Right cardiac atrium (tissue), 5 donors: ENCODE measurements around the gene PPP2R5C. TPM values are rescaled to one million over a fixed set of nuclear protein-coding genes. Genes with fewer than 3 reads are reported as not detected.

ENCODE experiments used
- ATAC-seq, 2 donors: fragments of 200-7000 bp; cut with Tn5 transposase; one replicate each; pipeline versions ENCODE4 v1.8.0 to v1.9.1; 2020; ENCODE audit warnings: moderate library complexity in 2 of 2, mild to moderate bottlenecking in 1 of 2
- DNase-seq, 3 donors: peaks; one replicate each; pipeline ENCODE4 v3.0.0-alpha.2; 2020
- H3K27ac ChIP-seq: one replicate; pipeline ENCODE4 v1.5.1; 2013; ENCODE audit warnings: mild to moderate bottlenecking, low read length, control low read depth, moderate library complexity
- H3K27me3 ChIP-seq: one replicate; pipeline ENCODE4 v1.6.1; 2013; ENCODE audit not compliant: control insufficient read depth, insufficient read depth
- H3K4me1 ChIP-seq: one replicate; pipeline ENCODE4 v1.6.1; 2013; ENCODE audit warnings: low read length; ENCODE audit not compliant: control insufficient read depth, insufficient read depth
- H3K4me3 ChIP-seq: one replicate; pipeline ENCODE4 v1.5.1; 2013; ENCODE audit warnings: low read length, control low read depth
- H3K9me3 ChIP-seq: one replicate; pipeline ENCODE4 v1.6.1; 2013; ENCODE audit warnings: low read length; ENCODE audit not compliant: control insufficient read depth
- WGBS: extraction: QIAGEN DNeasy Blood & Tissue Kit; methylation state at CpG from one replicate; pipeline ENCODE4 v1.1.7; 2013; 5-methylcytosine and 5-hydroxymethylcytosine counted together
- intact Hi-C, 4 donors: fragments of 100-400 bp; cut with DNase I; formaldehyde crosslinking; loops; one replicate each; pipeline versions ENCODE4 v1.11.0 to v1.14.0; 2022 to 2023
- polyA plus RNA-seq: library from polyadenylated mRNA; stranded (reverse); fragments of 200-250 nt; gene quantifications from one replicate; pipeline ENCODE4 v1.2.3, GENCODE V29; 2013
- total RNA-seq, 4 donors: library from RNA; stranded (reverse); fragmentation: NEBNext Ultra II Directional; extraction: Animal tissue kit (Norgen Biotek cat#: 25700); gene quantifications; one replicate each; pipeline ENCODE4 v1.2.1, GENCODE V29; 2021
- donor health status: healthy with polysubstance abuse.
- donor health status: DM: no; HTN: yes; CAD: no.
- donor health status: DM: no; HTN: no; CAD: no.
- donor health status: DM: no; HTN: yes; CAD: no; lungs with severe emphysema.
- donor health status: DM: yes; HTN: yes; CAD: no.

PPP2R5C gene
- total and polyA plus RNA-seq, 5 donors, result 100.0 to 158 (median 144) TPM

- Histone ChIP-seq H3K4me3 (no peak overlapping the region), H3K27ac (no peak overlapping the region), H3K27me3 (no peaks in the 10 kb centered on the region), H3K4me1 (peaks cover 1% of the 10 kb centered on the region), H3K9me3 (no peaks in the 10 kb centered on the region)
- 47% methylated on average over 19 of the region's 19 CpGs for WGBS
- DNase-seq, result peak; percentile 61 to 77 (median 71)
- peak; percentile 54 to 66 for ATAC-seq
- intact Hi-C loops, result no loop called here
These were observed 82.7 kb downstream of the PPP2R5C start for GRCh38 chr14:101844219-101844618.

GRCh38 chr14:101844751-101845150 is 83.2 kb downstream of the PPP2R5C start:
- H3K9me3 ChIP-seq, result no peaks in the 10 kb centered on the region
- peaks cover 3% of the 10 kb centered on the region for H3K4me1 ChIP-seq
- ATAC-seq (no peak), DNase-seq (no peak)
- H3K4me3 ChIP-seq, result no peak overlapping the region
- H3K27ac ChIP-seq, result no peak overlapping the region
- no peaks in the 10 kb centered on the region for H3K27me3 ChIP-seq
- intact Hi-C loops, result no loop called here
- WGBS, result 82% methylated on average over 3 of the region's 3 CpGs

GRCh38 chr14:101845496-101845895 is 84.0 kb downstream of the PPP2R5C start:
- no peaks in the 10 kb centered on the region for H3K27me3 ChIP-seq
- ATAC-seq (no peak), DNase-seq (no peak)
- no peak overlapping the region for H3K4me3 ChIP-seq
- H3K27ac ChIP-seq, result no peak overlapping the region
- peaks cover 5% of the 10 kb centered on the region for H3K4me1 ChIP-seq
- no peaks in the 10 kb centered on the region for H3K9me3 ChIP-seq
- intact Hi-C loops, result no loop called here
- 69% methylated on average over 2 of the region's 2 CpGs for WGBS

- intact Hi-C loops, result no loop called here
- Histone ChIP-seq H3K4me1 (peaks cover 6% of the 10 kb centered on the region), H3K4me3 (no peak overlapping the region), H3K9me3 (no peaks in the 10 kb centered on the region), H3K27me3 (no peaks in the 10 kb centered on the region), H3K27ac (no peak overlapping the region)
- ATAC-seq (no peak), DNase-seq (no peak)
- 73% methylated on average over 10 of the region's 10 CpGs for WGBS
These were observed 84.4 kb downstream of the PPP2R5C start for GRCh38 chr14:101845896-101846295.

GRCh38 chr14:101849125-101849524 is 87.6 kb downstream of the PPP2R5C start:
- DNase-seq, result peak in 2 of 3 donors; percentile 66 to 72
- WGBS, result 51% methylated on average over 10 of the region's 10 CpGs
- intact Hi-C loops, result no loop called here
- no peak overlapping the region for H3K27ac ChIP-seq
- peak; percentile 73 to 81 for ATAC-seq
- no peaks in the 10 kb centered on the region for H3K9me3 ChIP-seq
- H3K4me1 ChIP-seq, result peaks cover 10% of the 10 kb centered on the region
- H3K27me3 ChIP-seq, result no peaks in the 10 kb centered on the region
- no peak overlapping the region for H3K4me3 ChIP-seq

GRCh38 chr14:101849640-101850039 is 88.1 kb downstream of the PPP2R5C start:
- intact Hi-C loops, result no loop called here
- no peaks in the 10 kb centered on the region for H3K9me3 ChIP-seq
- DNase-seq (no peak), ATAC-seq (peak; percentile 33 to 47)
- no peak overlapping the region for H3K27ac ChIP-seq
- no peak overlapping the region for H3K4me3 ChIP-seq
- 37% methylated on average over 3 of the region's 3 CpGs for WGBS
- H3K27me3 ChIP-seq, result no peaks in the 10 kb centered on the region
- H3K4me1 ChIP-seq, result peaks cover 10% of the 10 kb centered on the region

- Histone ChIP-seq H3K27ac (no peak overlapping the region), H3K27me3 (no peaks in the 10 kb centered on the region), H3K4me3 (no peak overlapping the region), H3K4me1 (peaks cover 13% of the 10 kb centered on the region), H3K9me3 (no peaks in the 10 kb centered on the region)
- intact Hi-C loops, result no loop called here
- WGBS, result 87% methylated on average over 3 of the region's 3 CpGs
- DNase-seq (no peak), ATAC-seq (no peak)
These were observed 89.7 kb downstream of the PPP2R5C start for GRCh38 chr14:101851183-101851582.

GRCh38 chr14:101851736-101852405 is 90.4 kb downstream of the PPP2R5C start:
- H3K4me3 ChIP-seq, result no peak overlapping the region
- H3K4me1 ChIP-seq, result peaks cover 13% of the 10 kb centered on the region
- H3K27ac ChIP-seq, result no peak overlapping the region
- H3K9me3 ChIP-seq, result no peaks in the 10 kb centered on the region
- ATAC-seq, result no peak
- intact Hi-C loops, result no loop called here
- 71% methylated on average over 7 of the region's 7 CpGs for WGBS
- no peaks in the 10 kb centered on the region for H3K27me3 ChIP-seq
- DNase-seq, result no peak

GRCh38 chr14:101852785-101853184 is 91.3 kb downstream of the PPP2R5C start:
- Histone ChIP-seq H3K4me1 (peaks cover 13% of the 10 kb centered on the region), H3K27me3 (no peaks in the 10 kb centered on the region), H3K4me3 (no peak overlapping the region), H3K9me3 (no peaks in the 10 kb centered on the region), H3K27ac (no peak overlapping the region)
- DNase-seq, result no peak
- no peak for ATAC-seq
- intact Hi-C loops, result no loop called here
- 94% methylated on average over 5 of the region's 5 CpGs for WGBS

- ATAC-seq, result peak; percentile 18 to 27
- no peak for DNase-seq
- Histone ChIP-seq H3K27me3 (no peaks in the 10 kb centered on the region), H3K9me3 (no peaks in the 10 kb centered on the region), H3K27ac (peak overlapping the region; percentile 53), H3K4me1 (peaks cover 13% of the 10 kb centered on the region), H3K4me3 (no peak overlapping the region)
- WGBS, result 63% methylated on average over 15 of the region's 15 CpGs
- intact Hi-C loops, result no loop called here
These were observed 92.0 kb downstream of the PPP2R5C start for GRCh38 chr14:101853455-101854018.

GRCh38 chr14:101854366-101854765 is 92.9 kb downstream of the PPP2R5C start:
- Histone ChIP-seq H3K4me1 (peaks cover 13% of the 10 kb centered on the region), H3K4me3 (no peak overlapping the region), H3K27ac (no peak overlapping the region)

More at GRCh38 chr14:101854366-101854765, 92.9 kb downstream of the PPP2R5C start:
- H3K9me3 ChIP-seq, result no peaks in the 10 kb centered on the region
- DNase-seq (no peak), ATAC-seq (peak; percentile 15 to 54)
- no peaks in the 10 kb centered on the region for H3K27me3 ChIP-seq
- intact Hi-C loops, result no loop called here
- 58% methylated on average over 5 of the region's 5 CpGs for WGBS
